Right atrium auricular region (tissue), 2 donors: ENCODE results near the gene NTNG1. TPM values are rescaled to one million over a fixed set of nuclear protein-coding genes. Genes with fewer than 3 reads are reported as not detected.

Experiments
- DNase-seq: peaks from one replicate; pipeline ENCODE4 v3.0.0-alpha.2; 2019; ENCODE audit warnings: low spot score
- H3K27ac ChIP-seq, 2 donors: fragments of 200-600 bp; sonication (generic); 1 replicate in 1 of 2; 2 replicates in 1 of 2; pipeline ENCODE4 v1.5.1; 2016 to 2019
- H3K27me3 ChIP-seq, 2 donors: fragments of 200-600 bp; sonication (generic); one replicate each; pipeline versions ENCODE4 v1.5.1 to v1.6.0; 2017 to 2019
- H3K36me3 ChIP-seq: fragments of 200-600 bp; sonication (generic); one replicate; pipeline ENCODE4 v1.5.1; 2016
- H3K4me1 ChIP-seq, 2 donors: fragments of 200-600 bp; sonication (generic); one replicate each; pipeline versions ENCODE4 v1.5.1 to v1.6.0; 2017 to 2019
- H3K4me3 ChIP-seq, 2 donors: fragments of 200-600 bp; sonication (generic); 1 replicate in 1 of 2; 2 replicates in 1 of 2; pipeline ENCODE4 v1.5.1; 2017 to 2019; ENCODE audit warnings: mild to moderate bottlenecking in 1 of 2, moderate library complexity in 1 of 2
- H3K9me3 ChIP-seq, 2 donors: fragments of 200-600 bp; sonication (generic); one replicate each; pipeline ENCODE4 v1.5.1; 2019
- CTCF ChIP-seq, 2 donors: fragments of 200-600 bp; sonication (generic); IDR thresholded peaks; one replicate each; pipeline ENCODE4 v1.5.1; 2019; ENCODE audit warnings: antibody characterized with exemption in 2 of 2
- total RNA-seq, 2 donors: library from RNA; depleted of rRNA; stranded (reverse); fragments of >200 nt; gene quantifications; one replicate each; pipeline ENCODE4 v1.1.0, GENCODE V29; 2016

The NTNG1 gene
- total RNA-seq, 2 donors from 2014 or later: 1.8 to 2.6 TPM

- no peaks in the 10 kb centered on the region for H3K36me3 ChIP-seq
- no peaks in the 10 kb centered on the region for H3K4me1 ChIP-seq
- DNase-seq: no peak
- H3K9me3 ChIP-seq: no peaks in the 10 kb centered on the region
- no peaks in the 10 kb centered on the region for H3K27me3 ChIP-seq
- no peak overlapping the region for H3K4me3 ChIP-seq
- no peak for TF ChIP-seq CTCF (IDR thresholded peaks at IDR 0.05)
- H3K27ac ChIP-seq: no peak overlapping the region
Observed at GRCh38 chr1:107439567-107439966, 298.7 kb downstream of the NTNG1 start.

- DNase-seq: no peak
Observed at GRCh38 chr1:107442551-107442950, 301.7 kb downstream of the NTNG1 start.

GRCh38 chr1:107443027-107443426 lies 302.2 kb downstream of the NTNG1 start:
- H3K9me3 ChIP-seq: no peaks in the 10 kb centered on the region
- H3K36me3 ChIP-seq: no peaks in the 10 kb centered on the region
- H3K27ac ChIP-seq: no peak overlapping the region
- no peak for TF ChIP-seq CTCF (IDR thresholded peaks at IDR 0.05)
- H3K4me3 ChIP-seq: no peak overlapping the region
- H3K4me1 ChIP-seq: no peaks in the 10 kb centered on the region
- no peak for DNase-seq
- H3K27me3 ChIP-seq: no peaks in the 10 kb centered on the region

More at GRCh38 chr1:107442551-107442950, 301.7 kb downstream of the NTNG1 start:
- Histone ChIP-seq H3K9me3 (no peaks in the 10 kb centered on the region), H3K4me3 (no peak overlapping the region), H3K36me3 (no peaks in the 10 kb centered on the region), H3K27ac (no peak overlapping the region), H3K4me1 (no peaks in the 10 kb centered on the region), H3K27me3 (no peaks in the 10 kb centered on the region)
- TF ChIP-seq CTCF (IDR thresholded peaks at IDR 0.05): no peak

GRCh38 chr1:107443860-107444259 lies 303.0 kb downstream of the NTNG1 start:
- Histone ChIP-seq H3K4me1 (no peaks in the 10 kb centered on the region), H3K9me3 (no peaks in the 10 kb centered on the region), H3K27ac (no peak overlapping the region), H3K27me3 (no peaks in the 10 kb centered on the region), H3K36me3 (no peaks in the 10 kb centered on the region), H3K4me3 (no peak overlapping the region)
- no peak for DNase-seq
- TF ChIP-seq CTCF (IDR thresholded peaks at IDR 0.05): no peak

- H3K27me3 ChIP-seq: no peaks in the 10 kb centered on the region
- H3K4me1 ChIP-seq: no peaks in the 10 kb centered on the region
- H3K9me3 ChIP-seq: no peaks in the 10 kb centered on the region
- no peak overlapping the region for H3K4me3 ChIP-seq
- no peak for TF ChIP-seq CTCF (IDR thresholded peaks at IDR 0.05)
- H3K36me3 ChIP-seq: no peaks in the 10 kb centered on the region
- DNase-seq: no peak
- no peak overlapping the region for H3K27ac ChIP-seq
Observed at GRCh38 chr1:107444302-107444701, 303.5 kb downstream of the NTNG1 start.

GRCh38 chr1:107449326-107449725 lies 308.5 kb downstream of the NTNG1 start:
- Histone ChIP-seq H3K9me3 (no peaks in the 10 kb centered on the region), H3K4me1 (no peaks in the 10 kb centered on the region), H3K27me3 (no peaks in the 10 kb centered on the region), H3K36me3 (no peaks in the 10 kb centered on the region), H3K27ac (no peak overlapping the region), H3K4me3 (no peak overlapping the region)
- TF ChIP-seq CTCF (IDR thresholded peaks at IDR 0.05): no peak
- no peak for DNase-seq
